Measurements from ENCODE around the gene GALNT14. TPM values are rescaled to one million over a fixed set of nuclear protein-coding genes. Genes with fewer than 3 reads are reported as not detected.

GALNT14 gene
- total RNA-seq, 1 donor from 2014 or later, result 2.1 TPM

GRCh38 chr2:31148514-31148913 is 10.3 kb upstream of the GALNT14 start:
- H3K4me3 ChIP-seq (ENCODE audit: insufficient read depth, low read depth, low read length), result no peak overlapping the region
- Mint-ChIP-seq H3K36me3 (ENCODE audit: low read depth, unreplicated experiment) (no peaks in the 10 kb centered on the region), H3K4me3 (ENCODE audit: unreplicated experiment) (no peak overlapping the region), H3K27me3 (ENCODE audit: low read depth, unreplicated experiment) (peaks cover 10% of the 10 kb centered on the region), H3K27ac (ENCODE audit: unreplicated experiment) (no peak overlapping the region), H3K4me1 (ENCODE audit: low read depth, unreplicated experiment) (peaks cover 7% of the 10 kb centered on the region), H3K9me3 (ENCODE audit: unreplicated experiment) (no peaks in the 10 kb centered on the region)
- no peaks in the 10 kb centered on the region for H3K9me3 ChIP-seq (ENCODE audit: insufficient read depth, low read depth, low read length)
- H3K27ac ChIP-seq (ENCODE audit: low read depth, low read length), result no peak overlapping the region
- H4K20me1 ChIP-seq (ENCODE audit: insufficient read depth, low read length), result no peaks in the 10 kb centered on the region
- no peaks in the 10 kb centered on the region for H3K4me1 ChIP-seq (ENCODE audit: insufficient read depth, low read length)
- H2AFZ ChIP-seq (ENCODE audit: low read depth, low read length), result no peak overlapping the region
- no peaks in the 10 kb centered on the region for H3K36me3 ChIP-seq (ENCODE audit: insufficient read depth, low read length)
- no peak overlapping the region for H3K9ac ChIP-seq (ENCODE audit: low read length)
- DNase-seq (ENCODE audit: low read depth), result no peak
- FAIRE-seq, result no peak
- H3K27me3 ChIP-seq (ENCODE audit: insufficient read depth, low read length), result peaks cover 3% of the 10 kb centered on the region
- no peak overlapping the region for H3K4me2 ChIP-seq (ENCODE audit: low read length)
- TF ChIP-seq EZH2 (IDR thresholded peaks at IDR 0.05; ENCODE audit: insufficient read depth, low read length) (no peak), CTCF (IDR thresholded peaks at IDR 0.05; ENCODE audit: insufficient read depth, low read depth, low read length) (no peak)
- H3K79me2 ChIP-seq (ENCODE audit: insufficient read depth, low read length), result no peaks in the 10 kb centered on the region

GRCh38 chr2:31147645-31148044 is 9.4 kb upstream of the GALNT14 start:
- Mint-ChIP-seq H3K36me3 (ENCODE audit: low read depth, unreplicated experiment) (no peaks in the 10 kb centered on the region), H3K27me3 (ENCODE audit: low read depth, unreplicated experiment) (peaks cover 8% of the 10 kb centered on the region), H3K4me3 (ENCODE audit: unreplicated experiment) (no peak overlapping the region), H3K27ac (ENCODE audit: unreplicated experiment) (no peak overlapping the region), H3K4me1 (ENCODE audit: low read depth, unreplicated experiment) (peaks cover 7% of the 10 kb centered on the region), H3K9me3 (ENCODE audit: unreplicated experiment) (no peaks in the 10 kb centered on the region)
- TF ChIP-seq CTCF (IDR thresholded peaks at IDR 0.05; ENCODE audit: insufficient read depth, low read depth, low read length) (no peak), EZH2 (IDR thresholded peaks at IDR 0.05; ENCODE audit: insufficient read depth, low read length) (no peak)
- Histone ChIP-seq H3K4me2 (ENCODE audit: low read length) (no peak overlapping the region), H3K36me3 (ENCODE audit: insufficient read depth, low read length) (no peaks in the 10 kb centered on the region), H2AFZ (ENCODE audit: low read depth, low read length) (no peak overlapping the region), H3K9ac (ENCODE audit: low read length) (no peak overlapping the region), H4K20me1 (ENCODE audit: insufficient read depth, low read length) (no peaks in the 10 kb centered on the region), H3K79me2 (ENCODE audit: insufficient read depth, low read length) (no peaks in the 10 kb centered on the region), H3K27me3 (ENCODE audit: insufficient read depth, low read length) (peaks cover 7% of the 10 kb centered on the region), H3K9me3 (ENCODE audit: insufficient read depth, low read depth, low read length) (no peaks in the 10 kb centered on the region), H3K4me1 (ENCODE audit: insufficient read depth, low read length) (no peaks in the 10 kb centered on the region), H3K27ac (ENCODE audit: low read depth, low read length) (no peak overlapping the region), H3K4me3 (ENCODE audit: insufficient read depth, low read depth, low read length) (no peak overlapping the region)
- no peak for FAIRE-seq
- DNase-seq (ENCODE audit: low read depth), result no peak

GRCh38 chr2:31142110-31142509 is 3.9 kb upstream of the GALNT14 start:
- Mint-ChIP-seq H3K9me3 (ENCODE audit: unreplicated experiment) (no peaks in the 10 kb centered on the region), H3K27me3 (ENCODE audit: low read depth, unreplicated experiment) (peaks cover 40% of the 10 kb centered on the region), H3K27ac (ENCODE audit: unreplicated experiment) (no peak overlapping the region), H3K4me3 (ENCODE audit: unreplicated experiment) (no peak overlapping the region), H3K36me3 (ENCODE audit: low read depth, unreplicated experiment) (no peaks in the 10 kb centered on the region), H3K4me1 (ENCODE audit: low read depth, unreplicated experiment) (peaks cover 2% of the 10 kb centered on the region)
- Histone ChIP-seq H3K27ac (ENCODE audit: low read depth, low read length) (no peak overlapping the region), H3K9ac (ENCODE audit: low read length) (no peak overlapping the region), H3K4me1 (ENCODE audit: insufficient read depth, low read length) (peaks cover 2% of the 10 kb centered on the region), H2AFZ (ENCODE audit: low read depth, low read length) (no peak overlapping the region), H3K79me2 (ENCODE audit: insufficient read depth, low read length) (no peaks in the 10 kb centered on the region), H3K36me3 (ENCODE audit: insufficient read depth, low read length) (no peaks in the 10 kb centered on the region), H4K20me1 (ENCODE audit: insufficient read depth, low read length) (no peaks in the 10 kb centered on the region), H3K9me3 (ENCODE audit: insufficient read depth, low read depth, low read length) (no peaks in the 10 kb centered on the region), H3K27me3 (ENCODE audit: insufficient read depth, low read length) (peaks cover 26% of the 10 kb centered on the region), H3K4me3 (ENCODE audit: insufficient read depth, low read depth, low read length) (no peak overlapping the region), H3K4me2 (ENCODE audit: low read length) (no peak overlapping the region)
- TF ChIP-seq EZH2 (IDR thresholded peaks at IDR 0.05; ENCODE audit: insufficient read depth, low read length) (no peak), CTCF (IDR thresholded peaks at IDR 0.05; ENCODE audit: insufficient read depth, low read depth, low read length) (no peak)
- FAIRE-seq, result no peak
- no peak for DNase-seq (ENCODE audit: low read depth)
